Vagina (tissue), 2 donors: ENCODE data around the gene LITAFD.

ENCODE experiments used
- POLR2A ChIP-seq, 2 donors: fragments of 450-650 bp; IDR thresholded peaks; one replicate each; pipeline ENCODE4 v1.6.1; 2017; ENCODE audit warnings: antibody characterized with exemption in 2 of 2, mild to moderate bottlenecking in 2 of 2, moderate library complexity in 2 of 2
- POLR2AphosphoS5 ChIP-seq, 2 donors: sonication (generic); formaldehyde crosslinking; IDR thresholded peaks; one replicate each; pipeline ENCODE4 v1.9.0; 2017; ENCODE audit warnings: antibody characterized with exemption in 2 of 2, mild to moderate bottlenecking in 2 of 2, low read depth in 1 of 2; ENCODE audit not compliant: insufficient read depth in 1 of 2
- TF ChIP-seq, protein P1 (sequence below), 3 experiments: fragments of 450-650 bp in 2 of 3; fragments of 200-600 bp in 1 of 3; sonication (generic) in 1 of 3; IDR thresholded peaks; one replicate each; pipeline ENCODE4 v1.5.1; 2017 to 2019; ENCODE audit warnings: antibody characterized with exemption in 3 of 3, mild to moderate bottlenecking in 2 of 3, moderate library complexity in 2 of 3

DNA sequence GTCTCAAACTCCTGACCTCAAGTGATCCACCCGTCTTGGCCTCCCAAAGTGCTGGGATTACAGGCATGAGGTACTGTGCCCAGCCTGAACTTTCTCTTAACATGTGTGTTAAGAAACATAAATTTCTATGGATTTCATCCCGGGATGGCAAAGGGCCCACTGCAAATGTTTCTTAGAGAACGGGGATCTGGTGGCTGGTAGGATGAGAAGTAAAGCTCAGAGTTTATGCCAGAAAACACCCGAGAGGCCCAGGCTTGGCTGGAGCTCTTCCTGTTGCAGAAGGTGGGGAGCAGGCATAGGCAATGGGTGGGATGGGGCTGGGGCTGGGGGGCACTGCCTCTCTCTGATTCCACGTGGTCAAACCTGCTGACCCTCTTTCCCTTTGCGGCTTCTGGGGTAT is 7.8 kb upstream of the LITAFD start:
- TF ChIP-seq POLR2AphosphoS5 (IDR thresholded peaks at IDR 0.05; ENCODE audit: insufficient read depth in 1 of 2, low read depth in 1 of 2) (no peak), POLR2A (IDR thresholded peaks at IDR 0.05) (no peak)
- TF ChIP-seq, protein P1, sequence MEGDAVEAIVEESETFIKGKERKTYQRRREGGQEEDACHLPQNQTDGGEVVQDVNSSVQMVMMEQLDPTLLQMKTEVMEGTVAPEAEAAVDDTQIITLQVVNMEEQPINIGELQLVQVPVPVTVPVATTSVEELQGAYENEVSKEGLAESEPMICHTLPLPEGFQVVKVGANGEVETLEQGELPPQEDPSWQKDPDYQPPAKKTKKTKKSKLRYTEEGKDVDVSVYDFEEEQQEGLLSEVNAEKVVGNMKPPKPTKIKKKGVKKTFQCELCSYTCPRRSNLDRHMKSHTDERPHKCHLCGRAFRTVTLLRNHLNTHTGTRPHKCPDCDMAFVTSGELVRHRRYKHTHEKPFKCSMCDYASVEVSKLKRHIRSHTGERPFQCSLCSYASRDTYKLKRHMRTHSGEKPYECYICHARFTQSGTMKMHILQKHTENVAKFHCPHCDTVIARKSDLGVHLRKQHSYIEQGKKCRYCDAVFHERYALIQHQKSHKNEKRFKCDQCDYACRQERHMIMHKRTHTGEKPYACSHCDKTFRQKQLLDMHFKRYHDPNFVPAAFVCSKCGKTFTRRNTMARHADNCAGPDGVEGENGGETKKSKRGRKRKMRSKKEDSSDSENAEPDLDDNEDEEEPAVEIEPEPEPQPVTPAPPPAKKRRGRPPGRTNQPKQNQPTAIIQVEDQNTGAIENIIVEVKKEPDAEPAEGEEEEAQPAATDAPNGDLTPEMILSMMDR (IDR thresholded peaks at IDR 0.05): no peak
